CD14-positive monocyte (primary cell): Measurements from ENCODE around the gene SLC35F3. TPM values are rescaled to one million over a fixed set of nuclear protein-coding genes. Genes with fewer than 3 reads are reported as not detected.

Experiments used
- DNase-seq, 3 donors: peaks; one replicate each; pipeline ENCODE4 v3.0.0-alpha.2; 2011 to 2022
- H2AFZ ChIP-seq: 2 replicates; pipeline ENCODE4 v1.6.0; 2012; ENCODE audit warnings: mild to moderate bottlenecking, low read depth, low read length, inconsistent platforms; ENCODE audit not compliant: insufficient read depth, poor library complexity, severe bottlenecking
- H3K27ac ChIP-seq, 2 donors: 1 replicate in 1 of 2; 2 replicates in 1 of 2; pipeline ENCODE4 v1.5.1; 2012 to 2013; ENCODE audit warnings: low read length in 2 of 2, control low read depth in 1 of 2, inconsistent platforms in 1 of 2, low read depth in 1 of 2, mild to moderate bottlenecking in 1 of 2
- H3K27me3 ChIP-seq, 2 donors: one replicate each; pipeline versions ENCODE4 v1.6.0 to v1.6.1; 2011 to 2013; ENCODE audit warnings: low read length in 2 of 2; ENCODE audit not compliant: control insufficient read depth in 2 of 2, insufficient read depth in 2 of 2
- H3K36me3 ChIP-seq, 2 donors: replicated peaks in 1 of 2; 1 replicate in 1 of 2; 2 replicates in 1 of 2; pipeline versions ENCODE4 v1.5.1 to v1.6.1; 2012 to 2013; ENCODE audit warnings: low read length in 2 of 2, control low read depth in 1 of 2, inconsistent platforms in 1 of 2, mild to moderate bottlenecking in 1 of 2; ENCODE audit not compliant: insufficient read depth in 2 of 2, control insufficient read depth in 1 of 2
- H3K4me1 ChIP-seq, 2 donors: 1 replicate in 1 of 2; 2 replicates in 1 of 2; pipeline versions ENCODE4 v1.5.1 to v1.6.1; 2012 to 2013; ENCODE audit warnings: low read length in 2 of 2, control low read depth in 1 of 2, inconsistent platforms in 1 of 2, mild to moderate bottlenecking in 1 of 2, moderate library complexity in 1 of 2; ENCODE audit not compliant: insufficient read depth in 2 of 2, control insufficient read depth in 1 of 2
- H3K4me2 ChIP-seq: replicated peaks from 2 replicates; pipeline ENCODE3; 2012; ENCODE audit warnings: low read length, moderate library complexity, mild to moderate bottlenecking; ENCODE audit not compliant: poor library complexity, severe bottlenecking; ENCODE audit errors: extremely low read depth
- H3K4me3 ChIP-seq, 3 experiments: fragments of 200-600 bp in 1 of 3; sonication (generic) in 1 of 3; replicated peaks in 1 of 3; 1 replicate in 2 of 3; 2 replicates in 1 of 3; pipeline ENCODE4 v1.5.1; 2011 to 2013; ENCODE audit warnings: low read length in 3 of 3, mild to moderate bottlenecking in 3 of 3, control low read depth in 2 of 3, low read depth in 2 of 3, inconsistent platforms in 1 of 3, moderate library complexity in 1 of 3
- H3K79me2 ChIP-seq: 2 replicates; pipeline ENCODE4 v1.6.0; 2012; ENCODE audit warnings: mild to moderate bottlenecking, control low read depth, inconsistent platforms, low read length, moderate library complexity; ENCODE audit not compliant: insufficient read depth
- H3K9ac ChIP-seq: 2 replicates; pipeline ENCODE4 v1.6.0; 2017; ENCODE audit warnings: low read length, mild to moderate bottlenecking; ENCODE audit not compliant: insufficient read depth, poor library complexity, severe bottlenecking
- H3K9me3 ChIP-seq, 2 donors: replicated peaks in 1 of 2; 1 replicate in 1 of 2; 2 replicates in 1 of 2; pipeline versions ENCODE4 v1.5.1 to v1.6.1; 2012 to 2013; ENCODE audit warnings: low read length in 2 of 2, control low read depth in 1 of 2; ENCODE audit not compliant: control insufficient read depth in 1 of 2, insufficient read depth in 1 of 2
- H4K20me1 ChIP-seq: 2 replicates; pipeline ENCODE4 v1.6.0; 2012; ENCODE audit warnings: mild to moderate bottlenecking, low read length, control low read depth, moderate library complexity; ENCODE audit not compliant: insufficient read depth
- H3K27ac Mint-ChIP-seq, 7 donors: one replicate each; pipeline ENCODE4 v1.8.0; 2020; ENCODE audit warnings: mild to moderate bottlenecking in 7 of 7, mixed read lengths in 7 of 7, moderate library complexity in 6 of 7, inconsistent platforms in 2 of 7
- H3K27me3 Mint-ChIP-seq, 3 donors: one replicate each; pipeline ENCODE4 v1.8.0; 2021 to 2022; ENCODE audit warnings: low read depth in 3 of 3, mild to moderate bottlenecking in 3 of 3, mixed read lengths in 3 of 3, moderate library complexity in 3 of 3, inconsistent platforms in 1 of 3
- H3K36me3 Mint-ChIP-seq, 2 donors: one replicate each; pipeline ENCODE4 v1.8.0; 2020; ENCODE audit warnings: mixed read lengths in 2 of 2, inconsistent platforms in 1 of 2, mild to moderate bottlenecking in 1 of 2
- H3K4me1 Mint-ChIP-seq: one replicate; pipeline ENCODE4 v1.8.0; 2020; ENCODE audit warnings: mild to moderate bottlenecking, mixed read lengths
- H3K4me3 Mint-ChIP-seq, 2 donors: one replicate each; pipeline ENCODE4 v1.8.0; 2020; ENCODE audit warnings: mild to moderate bottlenecking in 2 of 2, mixed read lengths in 2 of 2, moderate library complexity in 1 of 2
- H3K9me3 Mint-ChIP-seq, 7 donors: one replicate each; pipeline ENCODE4 v1.8.0; 2020 to 2022; ENCODE audit warnings: mixed read lengths in 7 of 7, mild to moderate bottlenecking in 6 of 7, moderate library complexity in 6 of 7, inconsistent platforms in 2 of 7
- CTCF ChIP-seq: fragments of 200-600 bp; IDR thresholded peaks from one replicate; pipeline ENCODE4 v1.8.0; 2022; ENCODE audit warnings: antibody characterized with exemption, mild to moderate bottlenecking
- WGBS: methylation state at CpG from one replicate; pipeline ENCODE4 v1.1.5; 2013; ENCODE audit warnings: missing lambda C conversion rate; ENCODE audit not compliant: insufficient coverage; 5-methylcytosine and 5-hydroxymethylcytosine counted together
- intact Hi-C, 2 donors: fragments of 100-400 bp; cut with micrococcal nuclease; formaldehyde crosslinking; loops; one replicate each; pipeline versions ENCODE4 v1.15.0 to v1.15.1; 2023
- polyA plus RNA-seq, 3 donors: library from polyadenylated mRNA; depleted of rRNA in 1 of 3; unstranded in 2 of 3; stranded (reverse) in 1 of 3; fragments of 300-500 nt in 2 of 3; fragments of >200 nt in 1 of 3; fragmentation: Illumina TruSeq in 2 of 3; gene quantifications; 1 replicate in 2 of 3; 2 replicates in 1 of 3; pipeline ENCODE4 v1.2.3, GENCODE V29; 2012 to 2021

Gene SLC35F3
- polyA plus RNA-seq, 3 donors, result 0.17 to 0.78 TPM; not detected in 1

GRCh38 chr1:233863901-233864545 lies 40.5 kb upstream of the SLC35F3 start:
- Histone ChIP-seq H3K79me2 (no peaks in the 10 kb centered on the region), H3K27me3 (no peaks in the 10 kb centered on the region), H4K20me1 (no peaks in the 10 kb centered on the region), H3K36me3 (no peaks in the 10 kb centered on the region), H2AFZ (no peak overlapping the region), H3K4me1 (no peaks in the 10 kb centered on the region), H3K9me3 (peaks cover 6% of the 10 kb centered on the region in 2 donors), H3K4me2 (no peak overlapping the region), H3K4me3 (no peak overlapping the region), H3K9ac (no peak overlapping the region), H3K27ac (no peak overlapping the region)
- Mint-ChIP-seq H3K9me3 (peaks cover 7 to 19% (median 11%) of the 10 kb centered on the region in 7 donors), H3K36me3 (no peaks in the 10 kb centered on the region), H3K4me3 (no peak overlapping the region), H3K27me3 (peaks cover 0 to 2% (median 0%) of the 10 kb centered on the region in 3 donors), H3K27ac (no peak overlapping the region), H3K4me1 (no peaks in the 10 kb centered on the region)
- no peak for DNase-seq
- TF ChIP-seq CTCF, result no peak
- intact Hi-C loops, result no loop called here
- 57% methylated on average over 2 of the region's 3 CpGs for WGBS

GRCh38 chr1:233864578-233864977 lies 39.9 kb upstream of the SLC35F3 start:
- Histone ChIP-seq H3K4me2 (no peak overlapping the region), H4K20me1 (no peaks in the 10 kb centered on the region), H3K79me2 (no peaks in the 10 kb centered on the region), H3K27ac (no peak overlapping the region), H3K4me1 (no peaks in the 10 kb centered on the region), H3K4me3 (no peak overlapping the region), H3K9me3 (peaks cover 6% of the 10 kb centered on the region in 2 donors), H3K9ac (no peak overlapping the region), H3K36me3 (no peaks in the 10 kb centered on the region), H3K27me3 (no peaks in the 10 kb centered on the region), H2AFZ (no peak overlapping the region)
- DNase-seq, result no peak
- intact Hi-C loops, result no loop called here
- Mint-ChIP-seq H3K4me3 (no peak overlapping the region), H3K36me3 (no peaks in the 10 kb centered on the region), H3K27me3 (no peaks in the 10 kb centered on the region), H3K4me1 (no peaks in the 10 kb centered on the region), H3K9me3 (peaks cover 7 to 19% (median 11%) of the 10 kb centered on the region in 7 donors), H3K27ac (no peak overlapping the region)
- TF ChIP-seq CTCF, result no peak
- no CpG with 5 or more reads among the region's 2 CpGs for WGBS
